Measurements from ENCODE around the gene TMEM132E. TPM values are rescaled to one million over a fixed set of nuclear protein-coding genes. Genes with fewer than 3 reads are reported as not detected.

TMEM132E gene
- total RNA-seq, 1 donor, result not detected

GRCh38 chr17:34645594-34645993 is 66.2 kb downstream of the TMEM132E start:
- Histone ChIP-seq H3K9me3 (ENCODE audit: low read depth, low read length) (no peaks in the 10 kb centered on the region), H3K4me1 (ENCODE audit: insufficient read depth, low read length) (no peaks in the 10 kb centered on the region), H2AFZ (ENCODE audit: low read length) (no peak overlapping the region), H4K20me1 (ENCODE audit: insufficient read depth, low read length) (no peaks in the 10 kb centered on the region), H3K4me2 (ENCODE audit: insufficient read depth, low read length) (no peak overlapping the region), H3K27me3 (ENCODE audit: insufficient read depth, low read length) (no peaks in the 10 kb centered on the region), H3K36me3 (ENCODE audit: insufficient read depth, low read length) (no peaks in the 10 kb centered on the region), H3K27ac (ENCODE audit: low read depth, low read length) (no peak overlapping the region), H3K79me2 (ENCODE audit: insufficient read depth, low read length) (no peaks in the 10 kb centered on the region), H3K4me3 (ENCODE audit: insufficient read depth, low read length) (no peak overlapping the region)
- no peak for DNase-seq (ENCODE audit: insufficient read length, low spot score, missing footprints)
- no peak for TF ChIP-seq CTCF (IDR thresholded peaks at IDR 0.05; ENCODE audit: extremely low read depth, low read depth, low read length)

- no peak overlapping the region for H3K4me3 ChIP-seq (ENCODE audit: insufficient read depth, low read length)
- H3K27me3 ChIP-seq (ENCODE audit: insufficient read depth, low read length), result no peaks in the 10 kb centered on the region
- H3K9me3 ChIP-seq (ENCODE audit: low read depth, low read length), result no peaks in the 10 kb centered on the region
- H3K4me1 ChIP-seq (ENCODE audit: insufficient read depth, low read length), result no peaks in the 10 kb centered on the region
- H3K4me2 ChIP-seq (ENCODE audit: insufficient read depth, low read length), result no peak overlapping the region
- H3K36me3 ChIP-seq (ENCODE audit: insufficient read depth, low read length), result no peaks in the 10 kb centered on the region
- H2AFZ ChIP-seq (ENCODE audit: low read length), result no peak overlapping the region
- H4K20me1 ChIP-seq (ENCODE audit: insufficient read depth, low read length), result no peaks in the 10 kb centered on the region
- H3K27ac ChIP-seq (ENCODE audit: low read depth, low read length), result no peak overlapping the region
- DNase-seq (ENCODE audit: insufficient read length, low spot score, missing footprints), result no peak
- TF ChIP-seq CTCF (IDR thresholded peaks at IDR 0.05; ENCODE audit: extremely low read depth, low read depth, low read length), result no peak
- no peaks in the 10 kb centered on the region for H3K79me2 ChIP-seq (ENCODE audit: insufficient read depth, low read length)
Observed at GRCh38 chr17:34647511-34647910, 68.1 kb downstream of the TMEM132E start.

- DNase-seq (ENCODE audit: insufficient read length, low spot score, missing footprints), result no peak
- H3K4me1 ChIP-seq (ENCODE audit: insufficient read depth, low read length), result no peaks in the 10 kb centered on the region
- H2AFZ ChIP-seq (ENCODE audit: low read length), result no peak overlapping the region
- H3K27me3 ChIP-seq (ENCODE audit: insufficient read depth, low read length), result no peaks in the 10 kb centered on the region
- no peak overlapping the region for H3K4me3 ChIP-seq (ENCODE audit: insufficient read depth, low read length)
- no peak overlapping the region for H3K27ac ChIP-seq (ENCODE audit: low read depth, low read length)
- H4K20me1 ChIP-seq (ENCODE audit: insufficient read depth, low read length), result no peaks in the 10 kb centered on the region
- no peak overlapping the region for H3K4me2 ChIP-seq (ENCODE audit: insufficient read depth, low read length)
- H3K9me3 ChIP-seq (ENCODE audit: low read depth, low read length), result no peaks in the 10 kb centered on the region
- TF ChIP-seq CTCF (IDR thresholded peaks at IDR 0.05; ENCODE audit: extremely low read depth, low read depth, low read length), result no peak
- no peaks in the 10 kb centered on the region for H3K36me3 ChIP-seq (ENCODE audit: insufficient read depth, low read length)
- H3K79me2 ChIP-seq (ENCODE audit: insufficient read depth, low read length), result no peaks in the 10 kb centered on the region
Observed at GRCh38 chr17:34650051-34650750, 70.8 kb downstream of the TMEM132E start.

GRCh38 chr17:34651402-34651811 is 72.0 kb downstream of the TMEM132E start:
- no peak for TF ChIP-seq CTCF (IDR thresholded peaks at IDR 0.05; ENCODE audit: extremely low read depth, low read depth, low read length)
- H3K79me2 ChIP-seq (ENCODE audit: insufficient read depth, low read length), result no peaks in the 10 kb centered on the region
- DNase-seq (ENCODE audit: insufficient read length, low spot score, missing footprints), result no peak
- H3K4me2 ChIP-seq (ENCODE audit: insufficient read depth, low read length), result no peak overlapping the region
- no peak overlapping the region for H3K27ac ChIP-seq (ENCODE audit: low read depth, low read length)
- H3K4me3 ChIP-seq (ENCODE audit: insufficient read depth, low read length), result no peak overlapping the region
- H4K20me1 ChIP-seq (ENCODE audit: insufficient read depth, low read length), result no peaks in the 10 kb centered on the region
- no peaks in the 10 kb centered on the region for H3K36me3 ChIP-seq (ENCODE audit: insufficient read depth, low read length)
- H3K4me1 ChIP-seq (ENCODE audit: insufficient read depth, low read length), result no peaks in the 10 kb centered on the region
- H3K9me3 ChIP-seq (ENCODE audit: low read depth, low read length), result no peaks in the 10 kb centered on the region
- H3K27me3 ChIP-seq (ENCODE audit: insufficient read depth, low read length), result no peaks in the 10 kb centered on the region
- H2AFZ ChIP-seq (ENCODE audit: low read length), result no peak overlapping the region
